Activated CD8-positive, alpha-beta memory T cell treated with anti-CD3 and anti-CD28 coated beads for 1 hour (primary cell): ENCODE results near the gene ZNF385B.

Experiments
- DNase-seq, 2 donors: peaks; one replicate each; pipeline ENCODE4 v3.0.0-alpha.2; 2020; ENCODE audit warnings: low read depth in 1 of 2; ENCODE audit errors: extremely low read depth in 1 of 2

ZNF385B gene

GRCh38 chr2:179749210-179749609 is 112.2 kb downstream of the ZNF385B start:
- DNase-seq = no peak

- no peak for DNase-seq
These were observed 114.4 kb downstream of the ZNF385B start for GRCh38 chr2:179746981-179747380.

GRCh38 chr2:179745635-179746256 is 115.7 kb downstream of the ZNF385B start:
- no peak for DNase-seq

GRCh38 chr2:179744401-179744800 is 117.0 kb downstream of the ZNF385B start:
- DNase-seq = no peak

- no peak for DNase-seq
These were observed 120.1 kb downstream of the ZNF385B start for GRCh38 chr2:179741317-179741716.

- DNase-seq = no peak
These were observed 131.4 kb downstream of the ZNF385B start for GRCh38 chr2:179729966-179730365.

GRCh38 chr2:179726461-179727180 is 134.8 kb downstream of the ZNF385B start:
- DNase-seq = no peak

- no peak for DNase-seq
These were observed 137.0 kb downstream of the ZNF385B start for GRCh38 chr2:179724403-179724802.

GRCh38 chr2:179720173-179720772 is 141.1 kb downstream of the ZNF385B start:
- no peak for DNase-seq

GRCh38 chr2:179715871-179716270 is 145.5 kb downstream of the ZNF385B start:
- no peak for DNase-seq

- DNase-seq = no peak
These were observed 146.2 kb downstream of the ZNF385B start for GRCh38 chr2:179715196-179715595.

- no peak for DNase-seq
These were observed 148.6 kb downstream of the ZNF385B start for GRCh38 chr2:179712825-179713224.

GRCh38 chr2:179711375-179711774 is 150.0 kb downstream of the ZNF385B start:
- no peak for DNase-seq

- no peak for DNase-seq
These were observed 157.7 kb downstream of the ZNF385B start for GRCh38 chr2:179703702-179704101.

GRCh38 chr2:179702912-179703311 is 158.5 kb downstream of the ZNF385B start:
- no peak for DNase-seq

- DNase-seq = no peak
These were observed 159.8 kb downstream of the ZNF385B start for GRCh38 chr2:179701524-179702110.

- DNase-seq = no peak
These were observed 165.9 kb downstream of the ZNF385B start for GRCh38 chr2:179695486-179695885.

- no peak for DNase-seq
These were observed 166.4 kb downstream of the ZNF385B start for GRCh38 chr2:179694963-179695362.

GRCh38 chr2:179692610-179693009 is 168.8 kb downstream of the ZNF385B start:
- no peak for DNase-seq

- DNase-seq = no peak
These were observed 169.4 kb downstream of the ZNF385B start for GRCh38 chr2:179692043-179692442.

GRCh38 chr2:179691235-179691634 is 170.2 kb downstream of the ZNF385B start:
- no peak for DNase-seq
